Omental fat pad (tissue), 4 donors: ENCODE results near the gene SPATA24. TPM values are rescaled to one million over a fixed set of nuclear protein-coding genes. Genes with fewer than 3 reads are reported as not detected.

ENCODE experiments used
- ATAC-seq: fragments of 150-250 bp; one replicate; pipeline ENCODE4 v1.9.1; 2016; ENCODE audit warnings: mild to moderate bottlenecking, moderate library complexity; ENCODE audit not compliant: low FRiP score
- DNase-seq: peaks from one replicate; pipeline ENCODE4 v3.0.0-alpha.2; 2019; ENCODE audit warnings: low spot score
- CTCF ChIP-seq, 3 donors: fragments of 450-650 bp; IDR thresholded peaks; one replicate each; pipeline ENCODE4 v1.5.1; 2016 to 2017; ENCODE audit warnings: antibody characterized with exemption in 3 of 3, mild to moderate bottlenecking in 3 of 3, moderate library complexity in 2 of 3
- total RNA-seq, 4 donors: library from RNA; depleted of rRNA; stranded (reverse); fragments of >200 nt; gene quantifications; one replicate each; pipeline ENCODE4 v1.1.0, GENCODE V29; 2016

The SPATA24 gene
- total RNA-seq, 4 donors from 2014 or later: 1.8 to 3.3 (median 2.0) TPM

GRCh38 chr5:139385061-139386049 lies 18.5 kb downstream of the SPATA24 start:
- ATAC-seq (no peak), DNase-seq (no peak)
- TF ChIP-seq CTCF (IDR thresholded peaks at IDR 0.05): no peak

- TF ChIP-seq CTCF (IDR thresholded peaks at IDR 0.05): no peak
- no peak for DNase-seq
- ATAC-seq: no peak
Measured at GRCh38 chr5:139384591-139385051, 19.3 kb downstream of the SPATA24 start.

GRCh38 chr5:139383993-139384590 lies 19.8 kb downstream of the SPATA24 start:
- ATAC-seq (no peak), DNase-seq (no peak)
- no peak for TF ChIP-seq CTCF (IDR thresholded peaks at IDR 0.05)

- ATAC-seq (no peak), DNase-seq (no peak)
- TF ChIP-seq CTCF (IDR thresholded peaks at IDR 0.05): no peak
Measured at GRCh38 chr5:139383275-139383992, 20.5 kb downstream of the SPATA24 start, which contains the start of gene SLC23A1. Gene SLC23A1 (minus strand): TSS chr5:139383297. CDS start chr5:139383253, 44 bp downstream.

GRCh38 chr5:139382807-139383206 lies 21.1 kb downstream of the SPATA24 start:
- TF ChIP-seq CTCF (IDR thresholded peaks at IDR 0.05): no peak
- no peak for DNase-seq
- ATAC-seq: no peak

GRCh38 chr5:139381837-139382761 lies 21.8 kb downstream of the SPATA24 start:
- ATAC-seq (no peak), DNase-seq (no peak)
- TF ChIP-seq CTCF (IDR thresholded peaks at IDR 0.05): no peak
